HG03521 (cell line): ENCODE data around the gene DDX52.

Experiments
- ATAC-seq: cut with Tn5 transposase; IDR thresholded peaks from one replicate; pipeline ENCODE4 v1.9.1; 2021; ENCODE audit warnings: mild to moderate bottlenecking, moderate library complexity; ENCODE audit not compliant: unreplicated experiment

Gene DDX52

GRCh38 chr17:37598145-37598544, 45.1 kb downstream of the DDX52 start:
- no peak for ATAC-seq

GRCh38 chr17:37592291-37592690, 51.0 kb downstream of the DDX52 start:
- ATAC-seq: no peak

- no peak for ATAC-seq
Observed at GRCh38 chr17:37585066-37585465, 58.2 kb downstream of the DDX52 start.

- ATAC-seq: no peak
Observed at GRCh38 chr17:37576281-37576680, 67.0 kb downstream of the DDX52 start.

GRCh38 chr17:37574427-37574826, 68.8 kb downstream of the DDX52 start:
- ATAC-seq: no peak

DNA sequence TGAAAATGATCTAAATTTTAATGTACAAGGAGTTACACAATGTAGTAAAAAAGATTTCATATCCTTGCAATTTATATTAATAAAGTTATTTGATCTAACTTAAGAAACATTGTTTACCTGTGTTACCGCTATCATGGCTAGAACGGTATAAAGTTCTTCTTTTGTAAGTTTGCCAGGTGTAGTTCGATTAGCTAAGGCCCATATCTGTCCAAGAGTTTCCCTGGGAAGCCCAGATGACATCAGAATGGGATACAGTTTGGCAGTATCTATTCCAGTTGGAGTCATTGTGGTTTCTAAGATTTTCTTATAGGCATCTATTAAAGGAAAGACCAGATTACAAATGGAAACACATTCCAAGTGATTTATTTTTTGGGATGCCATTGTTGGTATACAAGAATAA, 71.6 kb downstream of the DDX52 start:
- ATAC-seq: no peak

DNA sequence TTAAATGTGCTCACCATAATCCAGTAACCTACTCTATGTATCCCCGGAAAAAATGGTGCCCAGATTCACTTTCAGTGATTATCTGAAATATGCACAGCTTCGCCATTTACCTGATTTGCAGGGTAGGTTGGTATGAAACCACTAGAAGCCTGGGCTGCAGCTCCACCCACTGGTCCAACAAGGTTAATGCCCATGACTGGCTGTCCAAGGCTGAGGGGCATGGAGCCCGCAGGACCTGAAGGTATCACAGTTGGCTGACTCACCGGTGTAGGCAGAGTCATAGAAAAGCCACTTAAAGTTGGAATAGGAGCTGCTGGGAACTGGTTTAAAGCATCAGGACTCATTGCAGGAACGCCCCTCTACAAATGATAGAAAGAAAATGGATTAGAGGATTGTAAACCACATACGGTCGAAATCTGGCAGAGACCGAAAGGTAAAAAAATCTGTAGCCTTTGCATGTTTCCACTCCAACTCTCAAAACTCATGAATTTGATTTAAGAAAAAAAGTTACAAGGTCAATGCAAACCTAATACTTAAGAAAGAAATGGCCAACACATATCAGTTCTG, 72.6 kb downstream of the DDX52 start:
- ATAC-seq: no peak

DNA sequence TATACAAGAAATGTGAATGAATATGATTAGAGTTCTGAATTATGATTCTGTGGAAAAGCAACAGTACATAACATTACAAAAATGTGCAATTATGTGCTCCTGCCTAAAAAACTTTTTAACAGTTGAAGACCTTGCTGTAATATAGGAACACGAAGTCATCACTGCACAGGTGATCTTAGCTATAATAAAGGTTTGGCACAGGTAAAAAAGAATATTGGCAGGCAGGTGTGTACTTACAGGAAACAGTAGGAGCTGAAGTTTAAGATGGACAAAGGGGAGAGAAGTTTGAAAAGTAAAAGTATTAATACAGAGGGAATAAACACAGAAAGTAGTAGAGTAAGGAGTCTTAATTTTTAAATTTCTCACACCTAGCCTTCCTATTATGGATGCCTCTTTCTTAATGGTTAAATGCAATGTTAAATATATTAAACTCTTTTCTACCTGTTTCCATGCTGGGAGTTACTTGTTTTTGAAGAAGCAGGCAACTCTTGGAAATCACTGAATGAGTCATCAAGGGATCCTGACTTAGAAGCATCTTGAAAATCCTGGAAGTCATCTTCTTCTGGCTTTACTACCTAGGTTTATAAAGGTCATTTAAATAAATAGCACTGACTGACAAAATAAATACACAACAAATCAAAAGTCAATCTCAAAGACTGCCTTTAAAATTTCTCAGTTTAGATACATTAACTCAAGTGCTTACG, 74.7 kb downstream of the DDX52 start:
- ATAC-seq: no peak

DNA sequence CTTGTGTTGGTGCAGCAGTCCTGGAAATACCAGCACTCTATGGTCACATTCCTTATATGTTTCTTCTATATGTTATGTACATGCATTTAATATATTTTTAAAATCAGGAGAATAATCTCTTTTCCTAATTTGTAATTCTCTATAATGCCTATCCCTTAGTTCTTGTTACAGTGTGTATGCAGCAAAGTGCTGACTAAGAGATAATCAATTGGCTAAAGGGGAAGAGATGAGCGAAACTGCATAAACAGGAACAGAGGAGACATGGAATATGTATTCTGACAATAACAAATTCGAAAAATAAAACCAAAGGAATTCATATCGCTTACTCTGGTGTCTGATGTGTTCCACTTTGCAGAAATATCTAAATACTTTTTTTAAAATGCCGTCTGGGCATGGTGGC, 75.7 kb downstream of the DDX52 start:
- no peak for ATAC-seq

GRCh38 chr17:37567137-37567536, 76.1 kb downstream of the DDX52 start:
- no peak for ATAC-seq

DNA sequence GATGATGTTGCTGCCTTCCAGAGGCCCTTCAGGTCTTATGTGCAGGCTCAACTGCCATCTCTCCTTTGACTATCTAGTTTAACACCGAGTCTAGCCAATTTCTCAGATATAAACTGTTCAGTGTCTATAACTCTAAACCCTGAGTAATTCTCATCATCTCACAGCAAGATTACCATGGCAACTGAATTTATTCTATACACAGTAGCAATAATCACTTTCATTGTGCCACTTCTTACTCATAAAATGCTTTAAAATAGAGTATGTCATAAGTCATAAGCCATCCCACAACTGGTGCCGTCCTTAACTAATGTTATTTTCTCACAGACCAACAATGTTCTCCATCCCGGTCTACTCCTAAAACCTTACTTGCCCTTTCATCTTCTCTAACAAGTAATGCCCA, 79.0 kb downstream of the DDX52 start:
- ATAC-seq: no peak

- ATAC-seq: no peak
Observed at GRCh38 chr17:37562016-37562745, 81.1 kb downstream of the DDX52 start.
